Activated T-helper 1 cell treated with anti-CD3 and anti-CD28 coated beads, Interleukin-2, amount 50 U/mL, for 16 hours (primary cell): ENCODE data around the gene NR4A1.
A peak's percentile ranks its signal among the peaks of the same experiment; 100 is the strongest.

ENCODE experiments used
- DNase-seq, 2 donors: peaks; one replicate each; pipeline ENCODE4 v3.0.0-alpha.2; 2020; ENCODE audit warnings: low read depth in 1 of 2, low spot score in 1 of 2

NR4A1 gene

DNA sequence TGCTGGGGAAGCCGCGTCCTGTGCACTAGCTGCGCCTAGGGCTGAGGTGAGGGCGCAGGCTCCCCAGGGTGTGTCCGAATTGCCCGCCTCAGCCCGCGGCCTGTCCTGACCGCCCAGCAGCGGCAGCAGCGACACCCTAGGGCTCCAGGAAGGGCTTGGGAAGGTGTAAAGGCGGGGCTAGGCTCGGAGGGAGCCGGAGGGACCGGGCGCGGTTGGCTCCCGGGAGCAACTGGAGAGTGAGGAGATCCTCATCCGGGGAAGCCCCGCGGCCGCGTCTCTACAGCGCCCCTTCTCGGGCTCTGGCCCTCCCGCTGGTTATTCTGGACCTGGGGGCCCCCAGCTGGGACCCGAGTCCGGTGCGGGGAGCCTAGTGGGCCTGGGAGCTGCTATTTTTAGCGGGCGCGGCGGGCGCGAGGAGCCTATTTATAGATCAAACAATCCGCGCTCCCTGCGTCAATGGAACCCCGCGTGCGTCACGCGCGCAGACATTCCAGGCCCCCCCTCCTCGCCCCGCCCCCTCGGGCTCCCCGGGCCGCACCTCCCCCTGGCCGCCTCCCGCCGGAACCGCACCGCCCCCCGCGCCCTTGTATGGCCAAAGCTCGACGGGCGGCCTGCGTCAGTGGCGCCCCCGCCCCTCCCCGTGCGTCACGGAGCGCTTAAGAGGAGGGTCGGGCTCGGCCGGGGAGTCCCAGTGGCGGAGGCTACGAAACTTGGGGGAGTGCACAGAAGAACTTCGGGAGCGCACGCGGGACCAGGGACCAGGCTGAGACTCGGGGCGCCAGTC, at the start of gene NR4A1:
Gene NR4A1 (plus strand): TSS at position 685 of the 784 bp plus-strand sequence. CDS start 2,887 bp downstream, outside the sequence.
- peak; percentile 96 to 99 for DNase-seq

DNA sequence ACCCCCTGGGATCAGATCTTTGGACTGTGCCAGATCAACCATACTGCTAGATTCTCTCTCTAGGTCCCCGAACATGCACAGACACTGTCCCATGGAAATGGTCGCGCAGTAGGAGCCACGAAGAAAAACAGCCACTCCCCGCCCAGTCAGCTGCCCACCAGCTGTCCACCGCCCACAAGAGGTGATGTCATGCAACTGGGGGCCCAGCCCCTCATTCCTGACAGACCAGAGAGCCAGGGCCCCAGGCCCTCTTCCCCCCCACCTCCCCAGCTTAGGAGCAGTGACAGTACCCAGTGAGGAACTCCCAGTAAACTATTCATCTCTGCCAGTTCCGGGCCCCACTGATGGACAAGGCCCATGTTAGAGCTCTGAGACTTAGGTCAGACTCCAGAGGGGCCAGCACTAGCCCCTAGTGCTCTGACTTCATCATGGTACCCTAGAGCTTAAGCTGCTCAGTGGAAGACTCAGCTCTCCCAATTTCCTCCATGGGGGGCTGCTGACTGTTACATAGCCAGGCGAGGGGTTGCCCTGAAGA, 48.2 kb upstream of the NR4A1 start:
- DNase-seq = no peak

DNA sequence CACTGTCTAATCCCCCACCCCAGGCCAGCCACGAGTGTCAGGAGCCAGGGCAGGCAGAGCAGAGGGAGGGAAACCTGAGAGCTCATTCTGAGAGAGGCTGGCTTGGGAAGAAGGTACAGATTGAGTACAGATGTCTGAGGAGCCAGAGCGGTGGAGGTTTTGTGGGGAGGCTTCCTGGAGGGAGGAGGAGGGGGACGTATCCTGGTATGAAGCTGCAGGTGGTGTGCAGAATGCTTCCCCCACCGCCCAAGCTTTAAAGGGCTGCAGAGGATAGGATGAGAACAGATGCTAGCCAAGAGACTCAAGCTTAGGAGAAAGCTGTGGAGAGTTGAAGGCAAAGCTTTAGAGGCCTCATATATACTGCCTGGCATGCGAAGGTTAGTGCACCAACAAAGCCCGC, 47.7 kb upstream of the NR4A1 start:
- DNase-seq = no peak

DNA sequence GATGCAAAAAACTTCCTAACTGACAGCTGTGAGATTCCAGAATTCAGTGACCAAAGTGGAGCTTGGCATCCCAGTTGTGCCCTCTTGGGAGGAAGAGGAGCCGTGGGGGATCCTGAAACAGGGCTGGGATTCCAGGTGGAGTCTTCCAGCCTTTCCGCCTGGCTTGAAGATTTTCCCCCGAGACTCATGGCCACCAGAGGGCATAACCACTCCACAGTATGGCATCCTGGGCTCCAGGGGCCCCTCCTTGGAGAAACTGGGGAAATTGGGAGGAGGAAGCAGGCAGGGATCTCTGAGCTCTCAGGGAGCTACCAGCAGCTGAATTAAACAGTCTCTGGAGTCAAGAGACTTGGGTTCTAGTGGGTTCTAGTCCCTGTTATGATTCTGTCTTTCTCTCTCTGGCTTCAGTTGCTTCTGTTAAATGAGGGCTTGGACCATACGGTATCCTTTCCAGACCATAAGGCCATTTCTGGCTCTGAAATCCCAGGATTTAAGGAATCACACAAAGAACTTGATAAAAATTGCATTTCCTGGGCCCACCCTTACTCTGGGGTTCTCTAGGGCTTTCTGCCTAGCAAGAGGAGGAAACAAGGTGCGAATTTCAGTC, 47.1 kb upstream of the NR4A1 start:
- no peak for DNase-seq

DNA sequence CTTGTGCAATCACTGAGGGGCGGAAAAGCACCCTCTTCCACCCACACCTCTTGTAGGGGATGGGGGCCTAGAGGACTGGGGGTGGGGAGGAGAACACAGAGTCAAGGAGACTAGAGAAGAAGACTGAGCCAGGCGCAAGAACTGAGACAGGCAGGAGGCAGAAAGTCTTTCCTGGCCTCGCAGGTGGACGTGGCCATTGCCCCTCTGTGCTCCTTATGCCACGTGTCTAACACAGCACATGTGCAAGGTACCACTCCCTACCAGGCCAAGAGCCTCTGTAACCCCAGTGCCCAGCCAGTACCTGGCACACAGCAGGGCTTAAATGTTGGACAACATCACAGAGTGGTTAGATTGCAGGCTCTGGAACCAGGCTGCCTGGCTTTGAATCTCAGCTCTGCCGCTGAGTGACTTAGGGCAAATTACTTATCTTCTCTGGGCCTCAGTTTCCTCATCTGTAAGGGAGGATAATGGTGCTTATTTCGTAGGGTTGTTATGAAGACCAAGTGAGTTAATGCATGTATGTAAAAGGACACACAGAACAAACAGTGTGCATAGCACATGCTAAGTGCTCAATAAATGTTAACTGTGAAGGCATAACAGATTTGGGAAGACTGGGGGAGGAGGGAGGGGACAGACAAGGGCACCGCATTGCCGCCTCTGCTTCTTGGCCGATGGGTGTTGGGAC, 45.9 kb upstream of the NR4A1 start:
- DNase-seq = no peak

DNA sequence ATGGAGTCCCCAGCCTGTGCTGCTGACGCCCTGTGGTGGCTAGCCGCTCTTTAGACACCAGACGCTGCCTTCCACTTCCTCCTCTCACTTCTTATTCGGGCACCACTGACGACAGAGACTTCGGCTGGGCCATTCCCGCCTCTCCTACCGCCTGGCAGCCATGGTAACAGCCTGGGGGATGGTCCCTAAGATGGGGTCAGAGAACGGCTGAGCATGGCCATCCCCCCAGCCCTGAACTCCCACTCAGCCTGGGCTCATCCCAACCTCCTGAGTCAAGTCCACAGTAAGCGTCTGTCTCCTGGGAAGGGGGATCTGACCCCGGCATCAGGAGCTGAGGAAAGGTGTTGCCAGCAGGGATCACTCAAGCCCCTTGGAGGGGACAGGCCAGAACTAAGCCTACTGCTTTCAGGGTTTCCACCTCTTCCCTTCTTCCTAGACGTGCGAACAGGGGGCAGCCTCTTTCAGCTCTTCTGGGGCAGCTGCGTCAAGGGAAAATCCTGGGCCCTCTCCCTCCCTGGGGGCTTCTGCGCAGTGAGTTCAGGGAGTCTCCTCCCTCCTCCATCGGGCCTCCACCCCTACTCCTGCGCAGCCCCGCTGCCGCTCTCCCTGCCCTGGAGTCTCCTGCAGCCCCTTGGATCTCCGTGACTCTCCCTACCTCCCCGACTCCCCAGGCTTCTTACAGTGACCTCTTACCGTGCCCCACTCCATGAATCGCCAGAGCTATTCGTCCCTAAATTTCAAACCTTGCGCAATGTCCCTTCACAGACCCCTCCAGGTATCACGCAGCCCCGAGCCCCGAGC, 45.1 kb upstream of the NR4A1 start:
- no peak for DNase-seq

DNA sequence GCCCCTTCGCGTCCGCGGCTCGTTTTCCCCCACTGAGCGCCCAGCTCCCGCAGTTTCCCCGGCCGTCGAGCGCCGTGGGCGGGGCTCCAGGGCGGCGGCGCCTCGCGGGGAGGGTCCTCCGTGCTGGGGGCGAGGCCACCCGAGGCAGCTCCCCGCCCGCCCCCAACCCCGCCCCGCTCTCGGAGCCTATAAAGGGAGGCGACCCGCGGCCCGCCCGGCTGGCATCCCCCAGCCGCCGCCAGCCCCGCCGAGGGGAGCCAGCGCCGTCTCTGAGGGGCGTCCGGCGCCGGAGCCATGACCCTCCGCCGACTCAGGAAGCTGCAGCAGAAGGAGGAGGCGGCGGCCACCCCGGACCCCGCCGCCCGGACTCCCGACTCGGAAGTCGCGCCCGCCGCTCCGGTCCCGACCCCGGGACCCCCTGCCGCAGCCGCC, 44.5 kb upstream of the NR4A1 start, which contains the start of gene TAMALIN:
Gene TAMALIN (plus strand): TSS at position 221 of the 432 bp plus-strand sequence. CDS start 74 bp downstream, at position 295.
- peak; percentile 62 to 76 for DNase-seq

DNA sequence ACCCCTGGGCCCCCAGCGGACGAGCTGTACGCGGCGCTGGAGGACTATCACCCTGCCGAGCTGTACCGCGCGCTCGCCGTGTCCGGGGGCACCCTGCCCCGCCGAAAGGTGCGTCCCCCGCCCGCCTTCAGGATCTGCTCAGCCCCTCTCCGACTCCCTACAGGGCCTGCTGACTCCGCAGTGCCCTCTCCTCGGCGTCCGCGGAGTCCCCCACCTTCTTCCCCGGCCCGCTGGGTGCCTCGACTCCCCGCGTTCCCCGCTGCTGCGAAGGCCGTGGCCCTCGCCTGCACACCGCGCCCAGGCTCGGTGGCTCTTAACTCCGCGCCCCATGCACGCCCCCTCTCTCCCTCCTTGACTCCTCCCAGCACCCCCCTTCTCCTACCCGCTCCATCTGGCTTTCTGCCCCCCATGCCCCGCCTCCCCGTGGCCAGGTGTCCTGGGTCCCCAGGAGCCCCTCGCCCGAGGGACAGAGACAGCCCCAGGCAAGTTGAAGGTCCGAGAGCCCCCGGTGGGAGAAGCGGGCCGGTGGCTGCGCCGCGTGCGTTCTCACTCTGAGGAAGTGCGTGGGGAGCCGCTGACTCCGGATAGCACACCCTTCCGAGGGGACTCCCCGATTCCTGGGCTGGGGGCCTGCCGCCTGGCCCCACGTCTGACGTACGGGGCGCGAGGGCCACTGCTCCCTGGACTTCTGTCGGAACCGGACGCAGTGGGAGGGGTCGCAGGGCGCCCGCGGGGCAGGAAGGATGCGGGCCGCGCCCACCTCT, 43.9 kb upstream of the NR4A1 start:
- DNase-seq = peak; percentile 23 to 33

DNA sequence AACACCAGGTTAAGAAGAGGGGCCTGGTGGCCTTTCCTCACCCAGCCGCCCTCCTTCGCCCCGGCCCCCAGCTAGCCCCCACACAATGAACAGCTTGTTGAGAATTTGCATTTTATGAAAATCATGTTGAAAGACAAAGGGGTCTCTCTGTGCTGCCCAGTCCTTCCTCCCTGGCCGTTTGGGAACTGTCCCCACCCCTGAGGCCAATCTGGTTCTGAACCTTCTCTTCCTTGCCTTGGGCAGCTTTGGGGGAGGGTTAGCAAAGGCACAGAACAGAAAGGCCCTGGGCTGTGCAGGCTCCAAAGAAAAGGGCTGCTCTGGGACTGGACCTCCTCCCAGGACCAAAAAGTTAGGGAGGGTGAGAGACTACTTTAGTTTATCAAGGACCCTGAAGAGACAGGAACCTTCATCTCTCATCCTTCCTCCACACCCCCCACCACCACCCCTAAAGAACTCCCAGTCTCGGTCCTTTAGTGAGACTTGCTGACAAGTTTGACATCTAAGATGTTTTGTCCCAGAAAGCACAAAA, 43.2 kb upstream of the NR4A1 start:
- DNase-seq = no peak

DNA sequence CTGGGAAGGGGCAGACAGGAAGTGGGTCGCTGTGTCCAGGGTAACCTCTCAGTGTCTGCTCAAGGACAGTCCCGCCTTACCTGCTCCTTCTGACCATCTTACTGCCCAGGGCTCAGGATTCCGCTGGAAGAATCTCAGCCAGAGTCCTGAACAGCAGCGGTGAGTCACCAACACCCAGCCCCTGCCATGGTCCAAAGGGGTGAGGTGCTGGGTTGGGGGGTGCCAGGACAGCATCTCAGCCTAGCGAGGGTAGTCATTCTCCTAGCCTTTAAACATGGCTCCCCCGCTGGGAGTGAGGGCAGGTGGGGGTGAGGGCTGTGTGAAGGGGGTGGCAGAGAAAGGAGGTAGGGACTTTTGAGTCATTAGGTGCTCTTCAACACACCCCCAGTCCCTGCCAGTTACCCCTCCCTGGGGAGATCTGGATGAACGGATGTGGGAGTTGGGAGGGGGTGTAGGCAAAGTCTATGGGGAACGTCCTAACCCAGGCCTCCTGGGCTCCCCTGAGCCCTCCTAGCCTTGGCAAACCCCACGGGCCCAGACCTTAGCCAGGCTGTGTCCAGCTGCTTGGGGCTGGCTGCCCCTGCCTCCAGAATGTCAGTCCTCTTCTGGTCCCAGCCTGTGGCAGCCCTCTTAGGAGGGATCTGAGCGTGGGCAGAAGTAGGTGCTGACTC, 42.0 kb upstream of the NR4A1 start:
- DNase-seq = no peak

DNA sequence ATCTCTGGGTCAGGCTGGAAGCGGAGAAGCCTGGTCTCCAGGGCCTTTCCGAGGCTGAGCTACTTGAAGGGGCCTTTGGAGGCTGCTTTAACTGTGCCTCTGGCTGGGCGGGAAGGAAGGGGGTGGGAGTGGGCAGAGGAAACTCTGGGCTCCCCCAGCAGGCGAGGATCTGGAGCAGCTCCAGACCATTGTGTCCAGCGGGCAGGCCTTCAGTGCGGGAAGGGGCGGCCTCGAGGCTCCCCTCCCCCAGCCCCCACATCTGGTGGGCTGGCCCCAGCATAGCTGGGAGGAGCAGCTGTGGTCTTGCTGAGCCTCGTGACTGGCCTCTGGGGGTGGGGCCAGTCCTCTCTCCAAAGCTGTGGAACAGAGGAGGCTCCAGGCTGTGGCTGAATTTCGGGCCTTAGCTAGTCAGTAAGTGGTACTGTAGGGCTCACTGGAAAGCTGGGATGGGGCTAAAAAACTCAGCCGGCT, 41.1 kb upstream of the NR4A1 start:
- DNase-seq = no peak

DNA sequence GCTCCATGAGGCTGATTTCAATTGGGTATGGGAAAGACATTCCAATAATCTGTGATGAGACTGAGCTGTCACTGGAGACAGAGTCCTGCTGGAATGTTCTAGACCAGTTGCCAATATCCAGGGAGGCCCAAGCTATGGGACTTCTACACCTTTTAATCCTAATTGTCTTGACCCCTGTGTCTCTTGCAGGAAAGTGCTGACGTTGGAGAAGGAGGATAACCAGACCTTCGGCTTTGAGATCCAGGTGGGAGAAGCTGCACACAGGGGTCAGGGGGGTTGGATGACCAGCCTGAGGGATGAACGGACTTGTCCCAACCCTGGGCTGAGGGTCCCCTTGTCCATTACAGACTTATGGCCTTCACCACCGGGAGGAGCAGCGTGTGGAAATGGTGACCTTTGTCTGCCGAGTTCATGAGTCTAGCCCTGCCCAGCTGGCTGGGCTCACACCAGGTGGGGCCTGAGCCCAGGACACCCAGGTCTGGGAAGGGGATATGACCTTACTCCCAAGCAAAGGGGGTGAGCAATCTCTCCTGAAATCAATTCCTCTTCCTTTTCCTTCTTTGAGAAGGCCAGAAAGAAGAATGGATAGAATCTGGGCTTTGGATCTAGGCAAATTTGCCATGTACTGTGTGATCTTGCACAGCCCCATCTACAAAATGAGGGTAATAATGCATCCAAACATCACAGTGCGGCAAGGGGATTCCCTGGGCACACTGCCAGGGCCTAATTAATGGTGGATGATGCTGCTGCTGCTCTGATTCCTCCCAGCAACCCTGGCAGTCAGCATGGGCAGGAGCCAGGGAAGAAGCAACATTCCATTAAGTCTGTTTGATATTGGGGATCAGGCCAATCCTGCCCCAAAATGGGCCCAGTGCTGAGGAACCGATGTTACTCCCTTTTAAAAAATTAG, 40.3 kb upstream of the NR4A1 start:
- DNase-seq = no peak

DNA sequence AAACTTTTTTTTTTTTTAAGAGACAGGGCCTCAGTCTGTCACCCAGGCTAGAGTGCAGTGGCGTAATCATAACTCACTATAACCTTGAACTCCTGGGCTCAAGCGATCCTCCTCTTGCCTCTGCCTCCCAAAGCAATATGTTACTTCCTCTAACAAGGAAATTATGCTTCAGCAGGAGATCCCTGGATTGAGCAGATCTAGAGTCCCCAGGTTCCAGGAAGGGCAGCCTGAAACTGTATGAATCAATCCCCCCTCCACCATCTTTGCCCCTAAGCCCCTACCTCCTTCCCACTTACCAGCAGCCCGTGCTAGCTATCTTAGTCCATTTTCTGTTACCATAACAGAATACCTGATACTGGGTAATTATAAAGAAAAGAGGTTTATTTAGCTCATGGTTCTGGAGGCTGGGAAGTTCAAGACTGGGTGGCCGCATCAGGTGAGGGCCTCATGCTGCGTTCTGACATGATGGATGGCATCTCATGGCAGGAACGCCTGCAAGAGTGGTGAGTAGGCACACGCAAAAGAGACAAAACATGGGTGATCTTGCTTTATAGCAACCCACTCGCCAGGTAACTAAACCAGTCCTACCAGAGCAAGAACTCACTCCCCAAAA, 39.5 kb upstream of the NR4A1 start:
- no peak for DNase-seq

DNA sequence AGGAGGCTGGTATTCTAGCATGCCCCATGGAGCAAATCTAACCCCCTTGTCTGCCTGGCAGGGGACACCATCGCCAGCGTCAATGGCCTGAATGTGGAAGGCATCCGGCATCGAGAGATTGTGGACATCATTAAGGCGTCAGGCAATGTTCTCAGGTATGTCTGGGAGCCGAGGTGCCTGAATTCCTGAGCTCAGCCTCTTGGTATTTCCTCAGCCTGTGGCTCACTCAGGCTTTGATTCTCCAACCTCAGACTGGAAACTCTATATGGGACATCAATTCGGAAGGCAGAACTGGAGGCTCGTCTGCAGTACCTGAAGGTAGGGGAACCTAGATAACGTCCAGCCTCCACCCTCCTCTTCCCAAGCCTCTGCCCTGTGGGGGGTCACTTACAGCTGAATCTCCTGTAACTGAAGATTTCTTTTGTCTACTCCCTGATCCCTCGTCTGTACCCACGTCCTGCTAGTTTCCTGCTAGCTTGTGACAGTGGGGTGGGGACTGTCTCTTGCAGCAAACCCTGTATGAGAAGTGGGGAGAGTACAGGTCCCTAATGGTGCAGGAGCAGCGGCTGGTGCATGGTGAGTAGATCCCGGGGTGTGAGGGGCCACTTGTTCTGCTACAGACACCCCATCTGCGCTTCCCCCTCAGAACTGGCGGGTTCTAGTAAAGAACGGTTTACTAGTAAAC, 37.5 kb upstream of the NR4A1 start:
- no peak for DNase-seq

DNA sequence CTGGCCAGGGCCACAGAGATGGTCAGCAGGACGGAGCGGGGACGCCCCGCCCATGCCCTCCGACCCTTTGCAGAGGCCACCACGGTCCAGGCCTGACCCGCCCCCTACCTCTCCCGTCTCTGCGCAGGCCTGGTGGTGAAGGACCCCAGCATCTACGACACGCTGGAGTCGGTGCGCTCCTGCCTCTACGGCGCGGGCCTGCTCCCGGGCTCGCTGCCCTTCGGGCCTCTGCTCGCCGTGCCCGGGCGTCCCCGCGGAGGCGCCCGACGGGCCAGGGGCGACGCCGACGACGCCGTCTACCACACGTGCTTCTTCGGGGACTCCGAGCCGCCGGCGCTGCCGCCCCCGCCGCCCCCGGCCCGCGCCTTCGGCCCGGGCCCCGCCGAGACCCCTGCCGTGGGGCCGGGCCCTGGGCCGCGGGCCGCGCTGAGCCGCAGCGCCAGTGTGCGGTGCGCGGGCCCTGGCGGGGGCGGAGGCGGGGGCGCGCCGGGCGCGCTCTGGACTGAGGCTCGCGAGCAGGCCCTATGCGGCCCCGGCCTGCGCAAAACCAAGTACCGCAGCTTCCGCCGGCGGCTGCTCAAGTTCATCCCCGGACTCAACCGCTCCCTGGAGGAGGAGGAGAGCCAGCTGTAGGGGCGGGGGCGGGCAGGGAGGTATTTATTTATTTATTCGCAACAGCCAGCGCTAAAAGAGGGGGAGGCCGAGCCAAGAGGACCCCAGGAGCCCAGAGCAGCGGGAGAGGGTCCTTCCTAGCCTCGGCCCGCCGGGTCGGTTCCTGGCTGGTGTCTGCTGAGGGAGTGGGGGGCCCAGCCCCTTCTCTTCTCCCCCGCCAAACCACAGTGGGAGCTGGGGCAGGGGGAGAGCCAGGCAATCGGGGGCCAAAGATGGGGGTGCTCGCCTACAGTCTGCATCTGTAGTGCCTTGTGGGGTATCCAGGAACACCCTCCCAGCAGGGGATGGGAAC, 36.4 kb upstream of the NR4A1 start:
- no peak for DNase-seq

DNA sequence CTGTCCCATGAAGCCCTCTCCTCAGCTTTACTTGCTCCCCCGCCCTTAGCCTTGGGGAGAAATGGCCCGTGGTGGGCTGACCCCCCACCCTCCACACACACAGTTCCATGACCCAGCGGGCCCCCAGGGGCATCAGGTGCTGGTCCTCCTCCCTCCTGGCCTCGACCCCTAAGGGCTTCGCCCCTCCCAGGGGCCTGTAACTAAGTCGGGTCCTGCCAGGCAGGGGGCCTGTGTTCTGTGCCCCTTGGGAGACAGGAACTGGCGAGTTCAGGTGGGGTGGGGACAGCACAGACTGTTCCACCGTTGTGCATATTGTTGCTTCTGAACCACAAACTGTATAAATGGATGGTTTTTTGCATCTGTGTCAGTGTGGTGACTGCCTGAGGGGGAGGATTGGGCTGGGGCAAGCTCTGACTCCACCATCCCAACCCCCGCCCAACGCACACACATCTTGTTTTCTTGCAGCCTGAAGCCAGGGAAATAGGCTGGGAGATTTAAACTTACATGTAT, 35.7 kb upstream of the NR4A1 start:
- no peak for DNase-seq
